ENCODE results near the gene TAF11L2.
"Not testable (repeated sequence)": the region's sequence is repeated elsewhere in the genome, so short reads cannot be mapped to it uniquely, and the experiment has no call there.

The TAF11L2 gene

DNA sequence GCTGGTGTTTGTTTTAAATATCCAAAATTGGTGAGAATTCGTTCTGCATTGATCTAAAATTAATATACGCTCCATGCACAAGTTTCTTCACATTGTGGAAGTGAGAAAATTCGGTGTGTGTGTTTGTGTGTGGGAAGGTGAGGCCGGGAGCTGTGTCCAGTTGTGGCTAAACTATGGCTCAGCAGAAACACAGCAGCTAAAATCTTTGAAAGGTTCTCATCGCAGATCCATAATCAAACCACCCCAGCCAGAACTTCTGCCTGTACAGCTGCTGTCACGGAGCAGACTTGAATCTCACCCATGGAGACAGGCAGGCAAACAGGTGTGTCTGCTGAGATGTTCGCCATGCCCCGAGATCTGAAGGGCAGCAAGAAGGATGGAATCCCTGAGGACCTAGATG lies at the start of gene TAF11L2:
TSS of gene TAF11L2 (plus strand) at position 301 of the 400 bp plus-strand sequence.
- H3F3A ChIP-seq (ENCODE audit: insufficient read depth, low read length); H3K9ac ChIP-seq (ENCODE audit: low read length); H3K27me3 ChIP-seq (ENCODE audit: insufficient read depth, low read length); H2AFZ ChIP-seq (ENCODE audit: low read length); H3K4me3 ChIP-seq (ENCODE audit: low read depth, low read length, poor library complexity, severe bottlenecking); H3K4me2 ChIP-seq (ENCODE audit: low read length); H3K4me1 ChIP-seq (ENCODE audit: insufficient read depth, low read length, severe bottlenecking); H3K79me2 ChIP-seq (ENCODE audit: insufficient read depth, low read length); H3K9me2 ChIP-seq (ENCODE audit: low read depth, low read length); H3K9me3 ChIP-seq (ENCODE audit: low read length); H4K20me1 ChIP-seq (ENCODE audit: insufficient read depth, low read length); H3K36me3 ChIP-seq (ENCODE audit: insufficient read depth, low read length); H3K27ac ChIP-seq (ENCODE audit: low read depth, low read length, poor library complexity, severe bottlenecking): not testable (repeated sequence)

DNA sequence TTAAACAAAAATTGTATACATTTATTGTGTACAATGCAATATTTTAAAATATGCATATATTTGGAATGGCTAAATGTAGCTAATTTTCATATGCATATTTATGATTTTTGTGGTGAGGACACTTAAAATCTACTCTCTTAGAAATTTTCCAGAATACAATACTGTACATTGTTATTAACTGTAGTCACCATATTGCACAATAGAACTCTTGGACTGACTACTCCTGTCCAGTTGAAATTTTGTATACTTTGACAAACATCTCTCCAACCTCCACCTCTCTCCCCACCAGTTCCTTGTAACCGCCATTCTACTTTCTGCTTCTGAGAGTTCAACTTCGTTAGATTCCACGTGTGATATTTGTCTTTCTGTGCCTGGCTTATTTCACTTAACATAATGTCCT lies 49.2 kb upstream of the TAF11L2 start:
- Histone ChIP-seq H2AFZ (ENCODE audit: low read length) (no peak overlapping the region), H3K36me3 (ENCODE audit: insufficient read depth, low read length) (no peaks in the 10 kb centered on the region), H3K79me2 (ENCODE audit: insufficient read depth, low read length) (no peaks in the 10 kb centered on the region), H3K9me3 (ENCODE audit: low read length) (peaks cover 3% of the 10 kb centered on the region; the same call in 1 of the 2 replicates), H3K27me3 (ENCODE audit: insufficient read depth, low read length) (no peaks in the 10 kb centered on the region), H3K27ac (ENCODE audit: low read depth, low read length, poor library complexity, severe bottlenecking) (no peak overlapping the region), H3K9me2 (ENCODE audit: low read depth, low read length) (no peaks in the 10 kb centered on the region), H3K9ac (ENCODE audit: low read length) (no peak overlapping the region), H3K4me3 (ENCODE audit: low read depth, low read length, poor library complexity, severe bottlenecking) (no peak overlapping the region), H3F3A (ENCODE audit: insufficient read depth, low read length) (no peaks in the 10 kb centered on the region), H3K4me2 (ENCODE audit: low read length) (no peak overlapping the region), H3K4me1 (ENCODE audit: insufficient read depth, low read length, severe bottlenecking) (peaks cover 5% of the 10 kb centered on the region), H4K20me1 (ENCODE audit: insufficient read depth, low read length) (no peaks in the 10 kb centered on the region)
- no peak for TF ChIP-seq EZH2 (IDR thresholded peaks at IDR 0.05; ENCODE audit: borderline replicate concordance, low read length)
- TF ChIP-seq, protein P1, sequence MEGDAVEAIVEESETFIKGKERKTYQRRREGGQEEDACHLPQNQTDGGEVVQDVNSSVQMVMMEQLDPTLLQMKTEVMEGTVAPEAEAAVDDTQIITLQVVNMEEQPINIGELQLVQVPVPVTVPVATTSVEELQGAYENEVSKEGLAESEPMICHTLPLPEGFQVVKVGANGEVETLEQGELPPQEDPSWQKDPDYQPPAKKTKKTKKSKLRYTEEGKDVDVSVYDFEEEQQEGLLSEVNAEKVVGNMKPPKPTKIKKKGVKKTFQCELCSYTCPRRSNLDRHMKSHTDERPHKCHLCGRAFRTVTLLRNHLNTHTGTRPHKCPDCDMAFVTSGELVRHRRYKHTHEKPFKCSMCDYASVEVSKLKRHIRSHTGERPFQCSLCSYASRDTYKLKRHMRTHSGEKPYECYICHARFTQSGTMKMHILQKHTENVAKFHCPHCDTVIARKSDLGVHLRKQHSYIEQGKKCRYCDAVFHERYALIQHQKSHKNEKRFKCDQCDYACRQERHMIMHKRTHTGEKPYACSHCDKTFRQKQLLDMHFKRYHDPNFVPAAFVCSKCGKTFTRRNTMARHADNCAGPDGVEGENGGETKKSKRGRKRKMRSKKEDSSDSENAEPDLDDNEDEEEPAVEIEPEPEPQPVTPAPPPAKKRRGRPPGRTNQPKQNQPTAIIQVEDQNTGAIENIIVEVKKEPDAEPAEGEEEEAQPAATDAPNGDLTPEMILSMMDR (IDR thresholded peaks at IDR 0.05; ENCODE audit: low read length) = no peak

DNA sequence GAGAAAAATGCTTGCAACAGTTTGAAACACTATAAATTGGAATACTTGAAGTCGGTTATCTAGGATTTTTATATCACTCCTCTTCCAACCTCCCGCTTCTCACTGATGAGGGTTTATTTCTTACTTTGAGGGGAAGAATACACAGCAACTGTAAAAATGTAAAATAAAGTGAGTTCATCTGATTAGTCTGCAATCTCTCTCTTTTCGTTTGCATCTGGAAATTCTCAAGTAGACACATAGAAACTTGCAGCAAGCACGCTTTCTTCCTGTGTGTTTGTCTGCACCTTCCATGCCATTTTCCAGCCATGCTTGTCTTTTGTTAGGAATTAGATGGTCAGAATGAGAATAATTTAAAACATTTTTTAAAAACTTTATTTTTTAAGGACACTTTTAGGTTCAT lies 45.1 kb upstream of the TAF11L2 start:
- Histone ChIP-seq H3K9me3 (ENCODE audit: low read length) (peaks cover 3% of the 10 kb centered on the region; the same call in 1 of the 2 replicates), H3K27me3 (ENCODE audit: insufficient read depth, low read length) (no peaks in the 10 kb centered on the region), H3K9ac (ENCODE audit: low read length) (no peak overlapping the region), H2AFZ (ENCODE audit: low read length) (no peak overlapping the region), H3K27ac (ENCODE audit: low read depth, low read length, poor library complexity, severe bottlenecking) (no peak overlapping the region), H3F3A (ENCODE audit: insufficient read depth, low read length) (no peaks in the 10 kb centered on the region), H4K20me1 (ENCODE audit: insufficient read depth, low read length) (no peaks in the 10 kb centered on the region), H3K4me2 (ENCODE audit: low read length) (no peak overlapping the region), H3K79me2 (ENCODE audit: insufficient read depth, low read length) (no peaks in the 10 kb centered on the region), H3K4me3 (ENCODE audit: low read depth, low read length, poor library complexity, severe bottlenecking) (no peak overlapping the region), H3K9me2 (ENCODE audit: low read depth, low read length) (no peaks in the 10 kb centered on the region), H3K4me1 (ENCODE audit: insufficient read depth, low read length, severe bottlenecking) (no peaks in the 10 kb centered on the region), H3K36me3 (ENCODE audit: insufficient read depth, low read length) (no peaks in the 10 kb centered on the region)
- TF ChIP-seq, protein P1 (IDR thresholded peaks at IDR 0.05; ENCODE audit: low read length) = no peak
- TF ChIP-seq EZH2 (IDR thresholded peaks at IDR 0.05; ENCODE audit: borderline replicate concordance, low read length) = no peak

DNA sequence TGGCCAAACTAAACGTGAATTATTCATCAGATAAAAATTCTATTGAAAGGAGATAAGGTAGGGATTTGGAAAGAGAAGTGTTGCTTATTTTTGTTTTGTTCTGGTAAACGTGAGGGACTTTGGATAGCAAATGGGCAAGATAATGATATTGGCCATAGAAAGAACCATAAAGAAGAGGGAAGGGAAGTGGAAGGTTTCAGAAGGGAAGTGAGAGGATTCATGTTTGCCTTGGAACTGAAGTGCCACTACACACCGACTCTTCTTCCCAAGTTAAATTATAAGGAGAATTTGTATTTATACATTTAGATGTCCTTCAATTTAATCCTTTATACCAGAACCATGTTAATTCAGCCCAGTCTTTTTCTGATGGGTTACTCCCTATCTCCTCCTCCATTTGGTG lies 42.1 kb upstream of the TAF11L2 start:
- H3F3A ChIP-seq (ENCODE audit: insufficient read depth, low read length) = no peaks in the 10 kb centered on the region
- H3K9me2 ChIP-seq (ENCODE audit: low read depth, low read length) = no peaks in the 10 kb centered on the region
- no peaks in the 10 kb centered on the region for H3K36me3 ChIP-seq (ENCODE audit: insufficient read depth, low read length)
- no peak overlapping the region for H3K27ac ChIP-seq (ENCODE audit: low read depth, low read length, poor library complexity, severe bottlenecking)
- H3K4me1 ChIP-seq (ENCODE audit: insufficient read depth, low read length, severe bottlenecking) = no peaks in the 10 kb centered on the region
- H2AFZ ChIP-seq (ENCODE audit: low read length) = no peak overlapping the region
- H4K20me1 ChIP-seq (ENCODE audit: insufficient read depth, low read length) = no peaks in the 10 kb centered on the region
- no peaks in the 10 kb centered on the region for H3K79me2 ChIP-seq (ENCODE audit: insufficient read depth, low read length)
- no peak overlapping the region for H3K9ac ChIP-seq (ENCODE audit: low read length)
- TF ChIP-seq, protein P1 (IDR thresholded peaks at IDR 0.05; ENCODE audit: low read length) = no peak
- TF ChIP-seq EZH2 (IDR thresholded peaks at IDR 0.05; ENCODE audit: borderline replicate concordance, low read length) = no peak
- H3K9me3 ChIP-seq (ENCODE audit: low read length) = peaks cover 3% of the 10 kb centered on the region; the same call in 1 of the 2 replicates
- H3K4me2 ChIP-seq (ENCODE audit: low read length) = no peak overlapping the region
- H3K4me3 ChIP-seq (ENCODE audit: low read depth, low read length, poor library complexity, severe bottlenecking) = no peak overlapping the region
- H3K27me3 ChIP-seq (ENCODE audit: insufficient read depth, low read length) = no peaks in the 10 kb centered on the region
